ENCODE data around the gene S100A7. TPM values are rescaled to one million over a fixed set of nuclear protein-coding genes. Genes with fewer than 3 reads are reported as not detected.

S100A7 gene
- total and polyA plus RNA-seq, 2 of the 8 experiments (the other 6 are each of a cell fraction or from before 2014, with no cell fraction given) = not detected

DNA sequence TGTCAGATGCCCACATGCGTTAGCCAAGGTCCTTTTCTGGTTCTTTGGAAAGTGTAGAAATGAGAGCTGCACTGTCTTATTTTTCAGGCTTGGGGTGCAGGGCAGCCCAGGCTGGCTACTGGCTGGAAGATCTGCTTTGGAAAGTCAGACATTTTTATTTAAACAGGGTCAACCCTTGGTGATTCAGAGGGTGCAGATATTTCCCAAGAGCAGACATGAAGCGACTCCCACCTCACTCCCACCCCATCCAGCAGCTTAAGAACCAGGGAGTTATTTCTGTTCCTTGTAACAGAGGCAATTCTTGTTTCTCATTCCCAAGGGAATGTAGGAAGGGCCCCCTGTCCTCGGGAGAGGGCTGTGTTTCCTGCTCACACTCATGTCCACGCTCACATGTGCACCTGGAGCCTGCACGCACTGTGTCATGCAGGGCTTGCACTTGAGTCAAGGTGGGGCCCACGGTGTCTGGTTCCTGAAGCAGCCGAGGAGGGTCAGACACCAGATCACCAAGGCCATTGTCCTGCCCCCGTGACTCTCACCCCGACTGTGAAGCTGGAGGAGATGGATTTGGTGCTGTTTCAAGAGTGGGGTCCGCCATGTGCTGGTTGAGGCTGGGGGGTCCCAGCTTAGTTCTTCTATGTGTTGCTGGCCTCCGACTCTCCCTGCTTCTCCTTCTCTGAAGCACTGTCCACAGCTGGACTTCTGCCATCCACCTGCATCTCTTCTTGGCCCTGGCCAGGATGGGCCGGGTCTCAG lies 43.1 kb downstream of the S100A7 start (continued):
- no peak for TF ChIP-seq NANOG (IDR thresholded peaks at IDR 0.05; ENCODE audit: insufficient read depth, low read depth, low read length, poor library complexity, severe bottlenecking)
- TF ChIP-seq SIN3A (conservative IDR thresholded peaks at IDR 0.05 in 1 of 2, IDR thresholded peaks at IDR 0.05 in 1 of 2; ENCODE audit: low read depth in 1 of 2, low read length in 2 of 2) = no peak

All from H1 (cell line).